ENCODE data around the gene SLFN12L.

- TF ChIP-seq EZH2 (IDR thresholded peaks at IDR 0.05; ENCODE audit: borderline replicate concordance, low read length) (no peak), CTCF (IDR thresholded peaks at IDR 0.05; ENCODE audit: low read length) (no peak)
Observed at GRCh38 chr17:35542990-35543389, 5.5 kb upstream of the SLFN12L start.
